Measurements from ENCODE around the gene HS3ST5.
"Not testable (repeated sequence)": the region's sequence is repeated elsewhere in the genome, so short reads cannot be mapped to it uniquely, and the experiment has no call there.

The HS3ST5 gene

GRCh38 chr6:114081730-114082129 is 261.1 kb downstream of the HS3ST5 start:
- DNase-seq (ENCODE audit: extremely low read depth, low read depth): no peak
- TF ChIP-seq, protein P1, sequence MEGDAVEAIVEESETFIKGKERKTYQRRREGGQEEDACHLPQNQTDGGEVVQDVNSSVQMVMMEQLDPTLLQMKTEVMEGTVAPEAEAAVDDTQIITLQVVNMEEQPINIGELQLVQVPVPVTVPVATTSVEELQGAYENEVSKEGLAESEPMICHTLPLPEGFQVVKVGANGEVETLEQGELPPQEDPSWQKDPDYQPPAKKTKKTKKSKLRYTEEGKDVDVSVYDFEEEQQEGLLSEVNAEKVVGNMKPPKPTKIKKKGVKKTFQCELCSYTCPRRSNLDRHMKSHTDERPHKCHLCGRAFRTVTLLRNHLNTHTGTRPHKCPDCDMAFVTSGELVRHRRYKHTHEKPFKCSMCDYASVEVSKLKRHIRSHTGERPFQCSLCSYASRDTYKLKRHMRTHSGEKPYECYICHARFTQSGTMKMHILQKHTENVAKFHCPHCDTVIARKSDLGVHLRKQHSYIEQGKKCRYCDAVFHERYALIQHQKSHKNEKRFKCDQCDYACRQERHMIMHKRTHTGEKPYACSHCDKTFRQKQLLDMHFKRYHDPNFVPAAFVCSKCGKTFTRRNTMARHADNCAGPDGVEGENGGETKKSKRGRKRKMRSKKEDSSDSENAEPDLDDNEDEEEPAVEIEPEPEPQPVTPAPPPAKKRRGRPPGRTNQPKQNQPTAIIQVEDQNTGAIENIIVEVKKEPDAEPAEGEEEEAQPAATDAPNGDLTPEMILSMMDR (IDR thresholded peaks at IDR 0.05; ENCODE audit: low read depth, low read length): no peak

DNA sequence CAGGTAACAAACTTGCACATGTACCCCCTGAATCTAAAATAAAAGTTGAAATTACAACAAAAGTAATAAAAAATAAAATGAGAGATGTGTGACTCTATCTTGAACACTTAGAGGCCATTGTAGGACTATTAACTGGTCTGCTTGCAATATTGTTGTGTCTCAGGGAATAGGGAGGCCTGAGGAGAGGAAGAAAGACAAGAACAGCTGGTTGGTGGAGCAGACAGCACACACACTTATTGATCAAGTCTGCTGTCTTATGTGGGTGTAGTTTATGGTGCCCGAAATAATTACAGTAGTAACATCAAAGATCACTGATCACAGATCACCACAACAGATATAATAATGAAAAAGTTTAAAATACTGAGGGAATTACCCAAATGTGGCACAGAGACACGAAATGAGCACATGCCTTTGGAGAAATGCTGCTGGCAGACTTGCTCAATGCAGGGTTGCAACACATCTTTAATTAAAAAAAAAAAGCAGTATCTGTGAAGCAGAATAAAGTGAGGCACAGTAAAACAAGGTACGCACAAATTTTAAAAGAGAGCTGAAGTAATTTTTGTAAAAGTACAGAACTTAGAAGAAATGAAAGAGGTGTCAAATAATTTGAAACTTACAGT is 261.8 kb downstream of the HS3ST5 start:
- no peak for DNase-seq (ENCODE audit: extremely low read depth, low read depth)
- TF ChIP-seq, protein P1 (IDR thresholded peaks at IDR 0.05; ENCODE audit: low read depth, low read length): no peak

GRCh38 chr6:114080410-114080809 is 262.4 kb downstream of the HS3ST5 start:
- DNase-seq (ENCODE audit: extremely low read depth, low read depth): not testable (repeated sequence)

GRCh38 chr6:114075777-114076176 is 267.0 kb downstream of the HS3ST5 start:
- DNase-seq (ENCODE audit: extremely low read depth, low read depth): no peak
- TF ChIP-seq, protein P1 (IDR thresholded peaks at IDR 0.05; ENCODE audit: low read depth, low read length): no peak

GRCh38 chr6:114075300-114075699 is 267.5 kb downstream of the HS3ST5 start:
- DNase-seq (ENCODE audit: extremely low read depth, low read depth): no peak
- TF ChIP-seq, protein P1 (IDR thresholded peaks at IDR 0.05; ENCODE audit: low read depth, low read length): no peak

DNA sequence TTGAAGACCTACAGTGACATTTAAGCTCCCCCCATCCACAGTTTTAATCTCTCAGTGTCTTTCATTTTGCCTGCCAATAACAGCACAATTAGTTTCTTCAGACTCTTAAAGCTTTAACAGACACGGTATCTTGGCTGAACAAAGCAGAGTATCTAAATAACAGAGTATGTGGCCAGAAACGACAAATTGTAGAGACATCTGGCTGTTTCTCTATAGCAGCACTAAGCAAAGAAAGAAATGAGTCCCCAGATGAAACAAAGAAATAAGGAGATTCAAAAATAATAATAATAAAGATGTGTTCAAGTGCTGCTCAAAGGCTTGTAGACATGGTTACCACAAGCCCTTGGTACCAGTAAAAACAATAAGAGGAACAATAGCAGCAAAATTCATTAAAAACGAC is 274.1 kb downstream of the HS3ST5 start:
- TF ChIP-seq, protein P1 (IDR thresholded peaks at IDR 0.05; ENCODE audit: low read depth, low read length): no peak
- no peak for DNase-seq (ENCODE audit: extremely low read depth, low read depth)

GRCh38 chr6:114068116-114068515 is 274.7 kb downstream of the HS3ST5 start:
- DNase-seq (ENCODE audit: extremely low read depth, low read depth): no peak
- TF ChIP-seq, protein P1 (IDR thresholded peaks at IDR 0.05; ENCODE audit: low read depth, low read length): no peak

DNA sequence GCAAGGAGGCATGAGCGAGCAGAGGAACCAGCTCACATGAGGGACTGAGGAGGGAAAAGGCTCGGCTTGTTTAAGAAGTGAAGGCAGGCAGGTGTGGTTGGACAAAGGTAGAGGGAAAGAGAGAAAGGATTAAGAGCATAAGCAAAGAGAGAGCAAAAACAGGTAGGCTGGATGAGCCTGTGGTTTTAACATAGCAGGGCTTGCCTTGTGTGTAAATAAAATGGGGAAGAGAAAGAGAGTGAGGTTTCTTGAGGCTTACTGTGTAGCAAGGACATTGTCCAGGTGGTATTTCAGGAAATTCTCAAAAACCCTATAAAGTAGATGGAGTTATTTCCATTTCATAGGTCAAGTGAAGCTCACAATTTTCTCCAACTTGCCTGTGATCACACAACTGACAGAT is 278.0 kb downstream of the HS3ST5 start:
- DNase-seq (ENCODE audit: extremely low read depth, low read depth): no peak

More for the DNA sequence above, 278.0 kb downstream of the HS3ST5 start:
- TF ChIP-seq, protein P1 (IDR thresholded peaks at IDR 0.05; ENCODE audit: low read depth, low read length): no peak

All from AG09319 (cell line).